COLO668 (cell line): ENCODE results near the gene GRK1.
A peak's percentile ranks its signal among the peaks of the same experiment; 100 is the strongest.
"Not testable (repeated sequence)": the region's sequence is repeated elsewhere in the genome, so short reads cannot be mapped to it uniquely, and the experiment has no call there.

Source experiments
- DNase-seq: peaks from one replicate; lab custom pipeline; 2025; ENCODE audit not compliant: unreplicated experiment; lab: John Stamatoyannopoulos, UW

GRK1 gene

GRCh38 chr13:113666951-113667701 is at the start of gene GRK1:
Gene GRK1 (plus strand): TSS chr13:113667219. CDS start chr13:113667387, 168 bp downstream.
- DNase-seq: no peak

DNA sequence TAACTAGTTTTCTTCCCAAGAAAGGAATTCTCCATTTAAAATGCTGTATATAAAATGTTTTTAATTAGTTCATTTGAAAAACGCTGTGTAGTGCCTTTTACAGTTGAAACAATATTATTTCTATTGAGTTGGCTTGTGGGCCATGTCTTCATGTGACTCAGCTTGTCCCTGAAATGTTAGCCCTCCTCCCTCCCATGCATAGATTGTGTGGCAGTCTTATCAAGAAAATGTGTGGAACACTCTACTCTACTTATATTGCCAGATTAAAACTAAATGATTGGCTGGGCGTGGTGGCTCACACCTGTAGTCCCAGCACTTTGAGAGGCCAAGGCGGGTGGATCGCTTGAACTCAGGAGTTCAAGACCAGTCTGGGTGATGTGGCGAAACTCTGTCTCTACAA is 49.1 kb upstream of the GRK1 start:
- DNase-seq: no peak

DNA sequence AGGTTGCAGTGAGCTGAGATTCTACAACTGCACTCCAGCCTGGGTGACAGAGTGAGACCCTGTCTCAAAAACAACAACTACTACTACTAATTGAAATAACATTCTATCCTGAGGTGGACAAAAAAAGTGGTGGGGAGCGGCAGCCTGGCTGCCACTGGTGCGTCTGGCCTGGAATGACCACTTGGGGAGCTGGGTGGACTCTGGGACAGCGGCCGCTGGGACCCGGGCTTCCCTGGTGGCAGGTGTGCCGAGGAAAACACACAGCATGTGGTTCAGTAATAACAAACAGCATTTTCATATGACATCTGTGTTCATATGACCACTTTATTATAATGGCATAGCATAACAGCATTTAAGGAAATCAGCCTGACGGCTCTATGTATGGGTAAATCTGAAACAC is 48.6 kb upstream of the GRK1 start:
- DNase-seq: no peak

DNA sequence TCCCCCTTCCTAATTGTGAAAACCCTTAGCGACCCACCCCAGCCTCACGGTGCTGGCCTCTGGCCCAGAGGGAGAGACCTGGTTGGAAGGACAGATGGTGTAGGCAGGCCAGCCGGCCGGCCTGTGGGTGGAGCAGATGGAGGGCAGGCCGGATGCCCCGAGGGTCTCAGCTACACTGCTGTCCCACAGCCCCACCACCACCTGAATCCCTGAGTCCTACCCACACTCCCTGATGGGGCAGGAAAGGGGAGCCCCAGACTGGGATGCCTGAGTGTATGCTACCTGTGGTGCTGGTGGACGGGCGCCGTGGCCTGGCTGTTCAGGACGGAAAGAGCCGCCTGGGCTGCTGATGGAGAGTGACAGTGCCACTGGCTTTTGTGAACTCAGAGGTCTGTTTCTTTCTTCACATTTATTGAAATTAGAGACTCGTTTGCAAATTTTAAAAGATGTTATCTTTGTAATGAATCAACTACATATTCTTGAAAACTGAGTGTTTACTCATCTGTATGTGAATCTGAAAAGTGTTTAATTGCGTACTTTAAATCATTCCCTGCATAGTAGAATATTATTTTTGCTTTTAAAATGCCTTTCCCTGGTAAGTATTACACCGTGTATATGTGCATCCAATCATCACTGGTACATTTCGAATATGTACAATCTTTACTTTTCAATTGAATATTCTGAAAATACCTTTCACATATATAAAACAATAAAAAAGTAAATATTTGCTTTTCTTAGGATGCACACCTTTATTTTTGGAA is 46.8 kb upstream of the GRK1 start:
- no peak for DNase-seq

GRCh38 chr13:113621046-113621445 is 46.0 kb upstream of the GRK1 start:
- no peak for DNase-seq

DNA sequence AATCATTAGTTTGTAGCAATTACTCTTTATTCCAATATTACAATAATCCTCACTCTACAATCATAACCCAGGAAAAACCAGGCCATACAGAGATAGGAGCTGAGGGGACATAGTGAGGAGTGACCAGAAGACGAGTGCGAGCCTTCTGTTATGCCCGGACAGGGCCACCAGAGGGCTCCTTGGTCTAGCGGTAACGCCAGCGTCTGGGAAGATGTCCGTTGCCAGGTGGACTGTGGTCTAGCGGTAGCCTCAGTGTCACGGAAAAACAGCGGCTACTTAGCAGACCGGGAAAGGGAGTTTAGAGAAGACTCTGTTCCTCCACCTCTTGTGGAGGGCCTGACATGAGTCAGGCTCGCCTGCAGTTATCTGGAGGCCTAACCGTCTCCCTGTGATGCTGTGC is 45.5 kb upstream of the GRK1 start:
- DNase-seq: peak; percentile 32

DNA sequence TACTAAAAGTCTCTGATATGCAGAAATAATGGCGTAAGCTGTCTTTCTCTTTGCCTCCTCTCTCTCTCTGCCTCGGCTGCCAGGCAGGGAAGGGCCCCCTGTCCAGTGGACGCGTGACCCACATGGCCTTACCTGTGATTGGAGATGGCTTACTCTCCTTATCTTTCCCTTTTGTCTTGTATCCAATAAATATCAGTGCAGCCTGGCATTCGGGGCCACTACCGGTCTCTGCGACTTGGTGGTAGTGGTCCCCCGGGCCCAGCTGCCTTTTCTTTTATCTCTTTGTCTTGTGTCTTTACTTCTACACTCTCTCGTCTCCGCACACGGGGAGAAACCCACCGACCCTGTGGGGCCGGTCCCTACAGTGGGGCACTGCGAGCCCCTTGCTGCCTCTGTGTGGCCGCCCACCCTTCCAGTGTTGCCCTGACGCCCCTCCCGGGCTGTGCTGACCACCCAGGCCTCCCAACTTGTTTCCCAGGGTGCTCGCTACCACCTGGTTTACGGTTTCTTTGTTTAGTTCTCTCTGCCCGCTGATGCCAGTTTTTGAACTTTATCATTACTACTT is 45.0 kb upstream of the GRK1 start:
- not testable (repeated sequence) for DNase-seq

- no peak for DNase-seq
These were observed 44.1 kb upstream of the GRK1 start for GRCh38 chr13:113622791-113623490.

- DNase-seq: no peak
These were observed 43.4 kb upstream of the GRK1 start for GRCh38 chr13:113623491-113624234.

DNA sequence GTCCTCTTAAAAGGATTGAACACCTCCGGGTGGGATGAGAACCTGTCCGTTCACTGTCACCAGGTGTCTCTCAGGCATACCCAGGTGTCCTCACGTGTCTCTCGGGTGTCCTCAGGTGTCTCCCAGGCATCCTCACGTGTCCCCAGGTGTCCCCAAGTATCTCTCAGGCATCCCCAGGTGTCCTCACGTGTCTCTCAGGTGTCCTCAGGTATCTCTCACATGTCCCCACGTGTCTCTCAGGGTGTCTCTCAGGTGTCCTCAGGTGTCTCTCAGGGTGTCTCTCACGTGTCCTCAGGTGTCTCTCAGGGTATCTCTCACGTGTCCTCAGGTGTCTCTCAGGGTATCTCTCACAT is 42.8 kb upstream of the GRK1 start:
- no peak for DNase-seq

DNA sequence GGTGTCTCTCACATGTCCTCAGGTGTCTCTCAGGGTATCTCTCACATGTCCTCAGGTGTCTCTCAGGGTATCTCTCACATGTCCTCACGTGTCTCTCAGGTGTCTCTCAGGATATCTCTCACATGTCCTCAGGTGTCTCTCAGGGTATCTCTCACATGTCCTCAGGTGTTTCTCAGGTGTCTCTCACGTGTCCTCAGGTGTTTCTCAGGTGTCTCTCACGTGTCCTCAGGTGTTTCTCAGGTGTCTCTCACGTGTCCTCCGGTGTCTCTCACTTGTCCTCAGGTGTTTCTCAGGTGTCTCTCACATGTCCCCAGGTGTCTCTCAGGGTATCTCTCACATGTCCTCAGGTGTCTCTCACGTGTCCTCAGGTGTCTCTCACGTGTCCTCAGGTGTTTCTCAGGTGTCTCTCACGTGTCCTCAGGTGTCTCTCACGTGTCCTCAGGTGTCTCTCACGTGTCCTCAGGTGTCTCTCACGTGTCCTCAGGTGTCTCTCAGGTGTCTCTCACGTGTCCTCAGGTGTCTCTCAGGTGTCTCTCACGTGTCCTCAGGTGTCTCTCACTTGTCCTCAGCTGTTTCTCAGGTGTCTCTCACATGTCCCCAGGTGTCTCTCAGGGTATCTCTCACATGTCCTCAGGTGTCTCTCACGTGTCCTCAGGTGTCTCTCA is 42.2 kb upstream of the GRK1 start:
- DNase-seq: not testable (repeated sequence)

GRCh38 chr13:113625965-113626721 is 40.9 kb upstream of the GRK1 start:
- DNase-seq: no peak

- no peak for DNase-seq
These were observed 39.9 kb upstream of the GRK1 start for GRCh38 chr13:113627136-113627535.

GRCh38 chr13:113628291-113629270 is 38.4 kb upstream of the GRK1 start:
- peak; percentile 35 for DNase-seq

DNA sequence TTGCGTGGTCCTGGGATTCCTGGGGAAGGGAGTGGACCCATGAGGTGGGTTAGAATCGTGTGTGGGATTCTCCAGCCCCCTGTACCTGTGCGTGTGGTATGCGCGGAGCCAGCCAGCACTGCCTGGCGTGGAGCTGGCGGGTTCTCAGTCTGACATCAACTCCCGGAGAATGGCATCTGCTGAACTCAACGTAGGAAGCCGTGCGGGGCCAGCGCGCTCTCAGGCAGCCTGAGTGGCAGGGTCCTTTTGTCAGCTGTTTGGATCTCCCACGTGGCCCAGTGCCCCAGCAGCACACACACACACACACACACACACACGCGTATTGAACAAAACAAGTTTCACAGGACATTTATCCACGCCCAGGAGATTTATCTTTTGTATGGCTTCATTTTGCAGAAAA is 37.2 kb upstream of the GRK1 start:
- peak; percentile 53 for DNase-seq

- peak; percentile 51 for DNase-seq
These were observed 36.7 kb upstream of the GRK1 start for GRCh38 chr13:113630296-113630695.

DNA sequence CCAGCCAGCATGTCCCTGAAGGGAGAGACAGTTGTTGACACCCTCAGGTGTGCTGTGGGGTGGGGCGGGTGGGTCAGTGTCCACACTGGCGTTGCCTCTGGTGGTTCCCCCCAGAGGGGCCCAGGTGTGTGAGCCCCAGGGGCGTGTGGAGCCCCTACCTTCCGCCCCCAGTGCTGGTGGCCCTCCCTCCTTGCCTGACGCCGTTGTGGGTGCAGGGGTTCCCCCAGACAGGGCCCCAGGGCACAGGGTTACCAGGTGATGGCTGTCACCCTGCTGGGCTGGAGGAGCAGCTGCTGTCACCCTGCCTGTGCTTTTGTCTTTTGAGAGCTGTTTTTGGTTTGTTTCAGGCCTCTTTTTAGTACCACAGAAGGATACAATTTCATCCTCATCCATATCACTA is 36.2 kb upstream of the GRK1 start:
- DNase-seq: peak; percentile 53

DNA sequence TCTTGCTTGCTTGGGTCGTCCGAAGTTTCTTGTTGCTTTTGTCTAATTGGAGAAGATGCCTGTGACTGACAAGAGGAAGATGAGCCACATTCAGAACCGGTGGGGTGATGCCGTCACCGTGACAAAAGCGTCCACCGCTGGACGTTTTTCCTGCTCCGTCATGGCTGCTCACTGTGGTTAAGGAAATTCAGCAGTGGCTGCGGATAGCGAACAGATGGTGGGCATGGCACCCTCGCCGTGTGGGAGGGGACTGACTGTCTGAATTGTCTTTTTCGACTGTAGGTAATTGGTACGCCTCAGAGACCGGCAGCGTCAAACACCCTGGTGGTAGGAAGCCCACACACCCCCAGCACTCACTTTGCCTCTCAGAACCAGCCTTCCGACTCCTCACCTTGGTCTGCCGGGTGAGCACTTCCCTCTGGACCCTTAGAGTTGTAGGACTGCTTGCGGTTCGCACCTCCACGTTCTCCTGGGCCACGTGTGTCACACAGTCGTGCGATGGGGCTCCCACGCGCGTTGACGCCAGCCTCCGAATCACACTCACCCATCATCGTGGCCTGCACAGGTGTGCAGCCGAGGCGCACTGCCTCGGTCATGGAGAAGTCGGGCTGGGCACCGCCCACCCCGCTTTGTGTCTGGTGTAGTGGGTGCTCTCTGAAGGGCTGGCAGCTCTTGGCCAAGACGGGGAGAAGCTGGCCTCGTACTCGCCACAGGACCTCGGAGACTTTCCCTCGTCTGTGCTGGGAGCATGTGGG is 35.5 kb upstream of the GRK1 start:
- DNase-seq: no peak
